Pancreas (tissue), 10 donors: Measurements from ENCODE around the gene NR3C2. TPM values are rescaled to one million over a fixed set of nuclear protein-coding genes. Genes with fewer than 3 reads are reported as not detected.

ENCODE experiments used
- ATAC-seq, 4 donors: fragments of 200-7000 bp; cut with Tn5 transposase; one replicate each; pipeline versions ENCODE4 v1.8.0 to v1.9.1; 2020; ENCODE audit warnings: mild to moderate bottlenecking in 4 of 4, moderate library complexity in 4 of 4
- DNase-seq, 6 donors: peaks; one replicate each; pipeline ENCODE4 v3.0.0-alpha.2; 2020
- FAIRE-seq: peaks from 2 replicates; lab custom pipeline; 2012; peaks lifted over from hg19 to GRCh38; lab: Jason Lieb, UNC
- H3K27ac ChIP-seq, 4 donors: fragments of 200-600 bp; sonication (generic); 1 replicate in 3 of 4; 2 replicates in 1 of 4; pipeline versions ENCODE4 v1.5.0 to v1.8.0; 2020
- H3K27me3 ChIP-seq, 4 donors: fragments of 200-600 bp; one replicate each; pipeline ENCODE4 v1.8.0; 2021
- H3K36me3 ChIP-seq, 3 donors: fragments of 200-600 bp; sonication (generic) in 1 of 3; one replicate each; pipeline versions ENCODE4 v1.5.0 to v1.8.0; 2020 to 2021
- H3K4me1 ChIP-seq, 3 donors: fragments of 200-600 bp; one replicate each; pipeline ENCODE4 v1.8.0; 2021
- H3K4me3 ChIP-seq, 4 donors: fragments of 200-600 bp; sonication (generic) in 2 of 4; one replicate each; pipeline versions ENCODE4 v1.5.0 to v1.8.0; 2020 to 2021
- H3K9me3 ChIP-seq, 4 donors: fragments of 200-600 bp; one replicate each; pipeline ENCODE4 v1.8.0; 2021
- WGBS, 2 donors: extraction: QIAGEN DNeasy Blood & Tissue Kit; methylation state at CpG; one replicate each; pipeline ENCODE4 v1.1.7; 2013; 5-methylcytosine and 5-hydroxymethylcytosine counted together
- intact Hi-C, 3 donors: fragments of 100-400 bp; cut with DNase I; formaldehyde crosslinking; loops; one replicate each; pipeline versions ENCODE4 v1.11.1 to v1.14.2; 2022
- polyA plus RNA-seq, 2 donors: library from polyadenylated mRNA; stranded (reverse); fragments of 200-250 nt; gene quantifications; one replicate each; pipeline ENCODE4 v1.2.3, GENCODE V29; 2013
- total RNA-seq, 6 donors: library from RNA; stranded (reverse); fragmentation: NEBNext Ultra II Directional in 4 of 6; extraction: Animal tissue kit (Norgen Biotek cat#: 25700) in 4 of 6; gene quantifications; one replicate each; pipeline versions ENCODE4 v1.2.1 to v1.2.4, GENCODE V29; 2021 to 2023
- TF ChIP-seq, protein P1 (sequence below), 4 donors: fragments of 200-600 bp; sonication (generic) in 3 of 4; IDR thresholded peaks; one replicate each; pipeline versions ENCODE4 v1.5.0 to v1.8.0; 2021; ENCODE audit warnings: antibody characterized with exemption in 4 of 4
- donor health status: healthy with polysubstance abuse.
- donor health status: DM: no; HTN: no; CAD: no; lungs with moderate emphysema.
- donor health status: DM: no; HTN: no; CAD: no.
- donor health status: control.
- donor health status: control.
- donor health status: Bipolar disorder and iron deficiency.
- donor health status: DM: yes; HTN: yes; CAD: no.
- donor health status: DM: no; HTN: no; CAD: no.
- donor health status: DM: no; HTN: no; CAD: no.
- donor health status: DM: yes; HTN: yes; CAD: no.

NR3C2 gene
- total and polyA plus RNA-seq, 8 donors: 2.5 to 15.7 (median 12.5) TPM

DNA sequence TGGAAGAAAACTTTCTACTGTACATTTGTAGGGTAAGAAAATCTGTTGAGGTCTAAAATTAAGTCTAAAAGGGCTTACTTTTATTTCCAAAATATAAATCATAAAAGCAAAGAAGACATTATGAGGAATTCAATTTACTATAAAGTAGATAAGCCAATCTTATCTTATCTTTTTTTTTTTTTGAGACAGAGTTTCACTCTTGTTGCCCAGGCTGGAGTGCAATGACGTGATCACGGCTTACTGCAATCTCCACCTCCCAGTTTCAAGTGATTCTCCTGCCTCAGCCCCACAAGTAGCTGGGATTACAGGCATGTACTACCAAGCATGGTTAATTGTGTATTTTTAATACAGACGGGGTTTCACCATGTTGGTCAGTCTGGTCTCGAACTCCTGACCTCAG lies 166.9 kb downstream of the NR3C2 start:
- TF ChIP-seq, protein P1, sequence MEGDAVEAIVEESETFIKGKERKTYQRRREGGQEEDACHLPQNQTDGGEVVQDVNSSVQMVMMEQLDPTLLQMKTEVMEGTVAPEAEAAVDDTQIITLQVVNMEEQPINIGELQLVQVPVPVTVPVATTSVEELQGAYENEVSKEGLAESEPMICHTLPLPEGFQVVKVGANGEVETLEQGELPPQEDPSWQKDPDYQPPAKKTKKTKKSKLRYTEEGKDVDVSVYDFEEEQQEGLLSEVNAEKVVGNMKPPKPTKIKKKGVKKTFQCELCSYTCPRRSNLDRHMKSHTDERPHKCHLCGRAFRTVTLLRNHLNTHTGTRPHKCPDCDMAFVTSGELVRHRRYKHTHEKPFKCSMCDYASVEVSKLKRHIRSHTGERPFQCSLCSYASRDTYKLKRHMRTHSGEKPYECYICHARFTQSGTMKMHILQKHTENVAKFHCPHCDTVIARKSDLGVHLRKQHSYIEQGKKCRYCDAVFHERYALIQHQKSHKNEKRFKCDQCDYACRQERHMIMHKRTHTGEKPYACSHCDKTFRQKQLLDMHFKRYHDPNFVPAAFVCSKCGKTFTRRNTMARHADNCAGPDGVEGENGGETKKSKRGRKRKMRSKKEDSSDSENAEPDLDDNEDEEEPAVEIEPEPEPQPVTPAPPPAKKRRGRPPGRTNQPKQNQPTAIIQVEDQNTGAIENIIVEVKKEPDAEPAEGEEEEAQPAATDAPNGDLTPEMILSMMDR (IDR thresholded peaks at IDR 0.05): no peak
- DNase-seq: no peak
- H3K4me3 ChIP-seq: no peak overlapping the region
- FAIRE-seq: no peak
- 55 to 71% methylated on average over 4 of the region's 4 CpGs for whole genome bisulfite sequencing, 2 donors
- H3K36me3 ChIP-seq: no peaks in the 10 kb centered on the region
- intact Hi-C loops: no loop called here
- H3K27ac ChIP-seq: no peak overlapping the region
- H3K4me1 ChIP-seq: peaks cover 0 to 27% (median 22%) of the 10 kb centered on the region in 3 donors
- no peaks in the 10 kb centered on the region for H3K27me3 ChIP-seq
- no peaks in the 10 kb centered on the region for H3K9me3 ChIP-seq
- no peak for ATAC-seq

DNA sequence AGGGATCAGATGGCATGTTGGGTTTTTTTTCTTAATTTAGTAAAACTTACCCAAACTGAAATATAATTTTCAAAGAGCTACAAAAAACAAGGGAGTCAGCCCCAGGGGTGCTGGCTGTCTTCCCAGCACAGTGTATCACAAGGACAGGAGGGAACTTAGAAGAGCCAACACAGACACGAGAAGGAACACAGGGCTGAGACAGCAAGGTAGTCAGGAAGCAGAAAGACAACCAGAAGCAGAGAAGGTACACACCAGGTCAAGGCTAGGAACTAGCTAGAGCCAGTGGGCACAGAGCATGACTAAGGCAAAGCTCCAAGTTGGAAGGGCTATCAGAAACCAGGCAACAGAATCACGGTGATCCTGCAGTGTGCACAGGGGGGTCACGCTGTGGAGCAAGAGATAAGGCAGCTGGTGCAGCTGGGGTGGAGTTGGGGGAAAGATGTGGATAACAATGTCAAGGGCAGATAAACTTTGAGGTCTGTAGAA lies 168.7 kb downstream of the NR3C2 start:
- 4 to 10% methylated on average over 3 of the region's 3 CpGs for WGBS, 2 donors
- Histone ChIP-seq H3K27ac (peak overlapping the region in 2 of 4 donors; percentile 38 to 51), H3K27me3 (no peaks in the 10 kb centered on the region), H3K36me3 (no peaks in the 10 kb centered on the region), H3K9me3 (no peaks in the 10 kb centered on the region), H3K4me1 (peaks cover 0 to 27% (median 22%) of the 10 kb centered on the region in 3 donors), H3K4me3 (peak overlapping the region in 2 of 4 donors; percentile 6 to 16)
- peak; percentile 26 to 76 (median 54) for DNase-seq
- TF ChIP-seq, protein P1 (IDR thresholded peaks at IDR 0.05): no peak
- intact Hi-C loops: no loop called here
- FAIRE-seq: peak; percentile 32
- peak; percentile 86 to 93 (median 92) for ATAC-seq

DNA sequence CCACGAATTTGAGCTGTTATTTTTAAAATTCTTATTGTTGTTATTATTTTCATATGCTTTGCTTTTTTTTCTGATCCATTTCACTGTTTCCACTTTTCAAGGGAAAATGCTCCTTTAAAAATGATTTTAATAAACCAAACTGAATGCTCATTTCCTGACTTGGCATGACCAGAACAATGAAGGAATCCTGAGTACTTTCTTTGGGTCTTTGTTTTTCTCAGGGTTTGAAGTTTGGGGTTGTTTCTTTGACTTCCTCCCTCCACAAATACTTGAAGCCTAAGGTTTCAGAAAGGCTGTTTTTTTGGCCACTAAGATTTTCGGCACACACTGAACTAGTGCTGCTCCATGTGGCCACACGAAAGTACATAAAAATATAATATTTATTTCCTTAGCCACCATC lies 171.0 kb downstream of the NR3C2 start:
- intact Hi-C loops: no loop called here
- ATAC-seq: no peak
- TF ChIP-seq, protein P1 (IDR thresholded peaks at IDR 0.05): no peak
- Histone ChIP-seq H3K27me3 (no peaks in the 10 kb centered on the region), H3K27ac (no peak overlapping the region), H3K4me1 (peaks cover 0 to 17% (median 16%) of the 10 kb centered on the region in 3 donors), H3K9me3 (no peaks in the 10 kb centered on the region), H3K36me3 (no peaks in the 10 kb centered on the region), H3K4me3 (no peak overlapping the region)
- DNase-seq: no peak
- WGBS, 2 donors: 85 to 89% methylated on average over 3 of the region's 3 CpGs
- no peak for FAIRE-seq

DNA sequence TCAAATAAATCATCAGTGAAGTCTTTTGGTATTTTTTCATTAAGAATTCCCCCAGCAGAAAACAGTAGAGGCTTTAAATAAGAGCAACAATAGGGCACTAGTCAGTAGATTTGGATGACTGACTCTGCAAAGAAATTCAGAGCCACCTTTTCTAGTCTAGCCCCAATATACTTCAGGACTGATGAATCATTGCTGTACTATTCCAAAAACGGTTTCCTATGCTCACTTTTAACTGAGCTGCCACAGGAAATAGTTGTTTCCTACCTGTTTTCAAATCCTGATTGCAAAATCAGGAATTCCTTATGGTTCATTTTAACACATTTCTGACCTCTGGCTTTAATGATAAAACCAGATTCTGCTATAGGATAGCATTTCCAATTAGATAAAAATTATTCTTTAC lies 171.6 kb downstream of the NR3C2 start:
- FAIRE-seq (no peak), DNase-seq (no peak), ATAC-seq (no peak)
- Histone ChIP-seq H3K9me3 (no peaks in the 10 kb centered on the region), H3K27ac (no peak overlapping the region), H3K4me1 (peaks cover 0 to 14% (median 13%) of the 10 kb centered on the region in 3 donors), H3K4me3 (no peak overlapping the region), H3K36me3 (no peaks in the 10 kb centered on the region), H3K27me3 (no peaks in the 10 kb centered on the region)
- intact Hi-C loops: no loop called here
- TF ChIP-seq, protein P1 (IDR thresholded peaks at IDR 0.05): no peak
- 10 to 22% methylated on average over 1 of the region's 1 CpG for WGBS, 2 donors

DNA sequence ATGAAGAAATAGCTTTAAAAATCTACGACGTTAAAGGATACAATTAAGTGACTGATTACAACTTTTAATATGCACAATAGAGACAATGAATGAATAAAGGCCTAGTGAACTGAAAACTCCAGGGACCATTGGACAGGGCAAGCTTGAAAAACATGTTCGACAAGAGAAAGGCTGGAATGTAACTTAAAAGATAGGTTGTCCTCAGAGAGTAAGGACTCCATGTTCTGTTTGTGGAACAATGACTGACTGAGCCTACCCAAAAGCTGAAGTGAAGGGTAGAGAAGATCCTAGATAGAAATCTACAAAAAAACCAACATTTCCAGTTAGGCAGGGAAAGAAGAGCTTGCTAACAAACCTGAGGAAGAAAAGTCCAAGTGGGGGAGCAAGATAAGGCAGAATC lies 173.4 kb downstream of the NR3C2 start:
- H3K36me3 ChIP-seq: no peaks in the 10 kb centered on the region
- 70 to 74% methylated on average over 3 of the region's 3 CpGs for WGBS, 2 donors
- ATAC-seq (no peak), DNase-seq (no peak), FAIRE-seq (no peak)
- H3K27me3 ChIP-seq: no peaks in the 10 kb centered on the region
- H3K4me3 ChIP-seq: no peak overlapping the region
- intact Hi-C loops: no loop called here
- H3K27ac ChIP-seq: no peak overlapping the region
- no peaks in the 10 kb centered on the region for H3K9me3 ChIP-seq
- TF ChIP-seq, protein P1 (IDR thresholded peaks at IDR 0.05): no peak
- peaks cover 8 to 25% (median 14%) of the 10 kb centered on the region in 3 donors for H3K4me1 ChIP-seq
